ENCODE data around the gene ABCA4.
"Not testable (repeated sequence)": the region's sequence is repeated elsewhere in the genome, so short reads cannot be mapped to it uniquely, and the experiment has no call there.

ABCA4 gene

GRCh38 chr1:94120991-94121390 lies at the start of gene ABCA4:
TSS of gene ABCA4 (minus strand) at chr1:94121148. CDS start at chr1:94121045, 103 bp downstream.
- no peak for TF ChIP-seq CTCF (IDR thresholded peaks at IDR 0.05; ENCODE audit: borderline replicate concordance, insufficient read depth, low read depth, low read length)
- no peak within 1 kb of the TSS for H3K4me3 ChIP-seq (ENCODE audit: low read depth, low read length)

GRCh38 chr1:94169126-94169525 lies 48.2 kb upstream of the ABCA4 start:
- H3K4me3 ChIP-seq (ENCODE audit: low read depth, low read length) = no peak overlapping the region
- no peak for TF ChIP-seq CTCF (IDR thresholded peaks at IDR 0.05; ENCODE audit: borderline replicate concordance, insufficient read depth, low read depth, low read length)

GRCh38 chr1:94165843-94166242 lies 44.9 kb upstream of the ABCA4 start:
- TF ChIP-seq CTCF (IDR thresholded peaks at IDR 0.05; ENCODE audit: borderline replicate concordance, insufficient read depth, low read depth, low read length) = no peak
- H3K4me3 ChIP-seq (ENCODE audit: low read depth, low read length) = no peak overlapping the region

- not testable (repeated sequence) for H3K4me3 ChIP-seq (ENCODE audit: low read depth, low read length)
Measured at GRCh38 chr1:94164885-94165284, 43.9 kb upstream of the ABCA4 start.

- H3K4me3 ChIP-seq (ENCODE audit: low read depth, low read length) = not testable (repeated sequence)
Measured at GRCh38 chr1:94164121-94164520, 43.2 kb upstream of the ABCA4 start.

GRCh38 chr1:94163249-94163648 lies 42.3 kb upstream of the ABCA4 start:
- not testable (repeated sequence) for H3K4me3 ChIP-seq (ENCODE audit: low read depth, low read length)

- TF ChIP-seq CTCF (IDR thresholded peaks at IDR 0.05; ENCODE audit: borderline replicate concordance, insufficient read depth, low read depth, low read length) = no peak
- H3K4me3 ChIP-seq (ENCODE audit: low read depth, low read length) = no peak overlapping the region
Measured at GRCh38 chr1:94160811-94161210, 39.9 kb upstream of the ABCA4 start.

- no peak overlapping the region for H3K4me3 ChIP-seq (ENCODE audit: low read depth, low read length)
- no peak for TF ChIP-seq CTCF (IDR thresholded peaks at IDR 0.05; ENCODE audit: borderline replicate concordance, insufficient read depth, low read depth, low read length)
Measured at GRCh38 chr1:94156096-94156625, 35.2 kb upstream of the ABCA4 start.

- H3K4me3 ChIP-seq (ENCODE audit: low read depth, low read length) = no peak overlapping the region
- TF ChIP-seq CTCF (IDR thresholded peaks at IDR 0.05; ENCODE audit: borderline replicate concordance, insufficient read depth, low read depth, low read length) = no peak
Measured at GRCh38 chr1:94154989-94155388, 34.0 kb upstream of the ABCA4 start.
